Esophagus squamous epithelium (tissue), 5 donors: ENCODE measurements around the gene PIM2. TPM values are rescaled to one million over a fixed set of nuclear protein-coding genes. Genes with fewer than 3 reads are reported as not detected.

ENCODE experiments used
- DNase-seq: peaks from one replicate; lab custom pipeline; 2025; lab: John Stamatoyannopoulos, UW
- H3K27ac ChIP-seq, 4 donors: fragments of 200-600 bp; sonication (generic); one replicate each; pipeline ENCODE4 v1.5.1; 2016 to 2019; ENCODE audit warnings: mild to moderate bottlenecking in 1 of 4
- H3K27me3 ChIP-seq, 4 donors: fragments of 200-600 bp; sonication (generic); 1 replicate in 3 of 4; 2 replicates in 1 of 4; pipeline versions ENCODE4 v1.5.1 to v1.6.0; 2017 to 2021; ENCODE audit warnings: antibody characterized with exemption in 1 of 4
- H3K36me3 ChIP-seq, 3 donors: fragments of 200-600 bp; sonication (generic); one replicate each; pipeline ENCODE4 v1.5.1; 2016 to 2019
- H3K4me1 ChIP-seq, 3 donors: fragments of 200-600 bp; sonication (generic); one replicate each; pipeline ENCODE4 v1.5.1; 2017 to 2019
- H3K4me3 ChIP-seq, 4 donors: fragments of 200-600 bp; sonication (generic); 1 replicate in 3 of 4; 2 replicates in 1 of 4; pipeline ENCODE4 v1.5.1; 2016 to 2019; ENCODE audit warnings: mild to moderate bottlenecking in 2 of 4, moderate library complexity in 1 of 4
- H3K9me3 ChIP-seq, 3 donors: fragments of 200-600 bp; sonication (generic); one replicate each; pipeline ENCODE4 v1.5.1; 2016 to 2019
- POLR2A ChIP-seq, 4 donors: fragments of 450-650 bp; IDR thresholded peaks; one replicate each; pipeline ENCODE4 v1.6.1; 2017; ENCODE audit warnings: antibody characterized with exemption in 4 of 4, mild to moderate bottlenecking in 4 of 4, moderate library complexity in 3 of 4
- WGBS, 2 donors: methylation state at CpG; one replicate each; pipeline ENCODE4 v1.1.5; 2018; 5-methylcytosine and 5-hydroxymethylcytosine counted together
- intact Hi-C: fragments of 100-400 bp; cut with DNase I; formaldehyde crosslinking; loops from one replicate; pipeline ENCODE4 v1.15.0; 2022
- total RNA-seq, 4 donors: library from RNA; depleted of rRNA; stranded (reverse); fragments of >200 nt; gene quantifications; one replicate each; pipeline ENCODE4 v1.1.0, GENCODE V29; 2016
- TF ChIP-seq, protein P1 (sequence below), 6 experiments: fragments of 450-650 bp in 4 of 6; fragments of 200-600 bp in 2 of 6; sonication (generic) in 2 of 6; IDR thresholded peaks; one replicate each; pipeline ENCODE4 v1.5.1; 2016 to 2019; ENCODE audit warnings: antibody characterized with exemption in 6 of 6, mild to moderate bottlenecking in 4 of 6, moderate library complexity in 4 of 6
- donor health status: DM: yes; HTN: yes; CAD: no.

PIM2 gene
- total RNA-seq, 4 donors from 2014 or later = 3.3 to 9.7 (median 7.6) TPM

DNA sequence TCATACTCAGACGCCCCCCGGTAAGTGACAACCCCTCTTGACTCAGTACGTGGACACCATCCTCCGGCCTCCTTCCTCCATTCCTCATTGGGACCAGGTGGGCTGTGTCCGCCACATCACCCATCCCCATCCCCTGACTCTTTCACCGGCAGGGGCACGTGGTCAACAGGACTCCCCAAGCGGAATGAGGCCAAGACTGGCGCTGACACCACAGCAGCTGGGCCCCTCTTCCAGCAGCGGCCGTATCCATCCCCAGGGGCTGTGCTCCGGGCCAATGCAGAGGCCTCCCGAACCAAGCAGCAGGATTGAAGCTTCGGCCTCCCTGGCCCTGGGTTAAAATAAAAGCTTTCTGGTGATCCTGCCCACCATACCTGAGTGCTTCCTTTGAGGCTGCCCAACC lies 16.0 kb downstream of the PIM2 start:
- no peaks in the 10 kb centered on the region for H3K9me3 ChIP-seq
- TF ChIP-seq, protein P1, sequence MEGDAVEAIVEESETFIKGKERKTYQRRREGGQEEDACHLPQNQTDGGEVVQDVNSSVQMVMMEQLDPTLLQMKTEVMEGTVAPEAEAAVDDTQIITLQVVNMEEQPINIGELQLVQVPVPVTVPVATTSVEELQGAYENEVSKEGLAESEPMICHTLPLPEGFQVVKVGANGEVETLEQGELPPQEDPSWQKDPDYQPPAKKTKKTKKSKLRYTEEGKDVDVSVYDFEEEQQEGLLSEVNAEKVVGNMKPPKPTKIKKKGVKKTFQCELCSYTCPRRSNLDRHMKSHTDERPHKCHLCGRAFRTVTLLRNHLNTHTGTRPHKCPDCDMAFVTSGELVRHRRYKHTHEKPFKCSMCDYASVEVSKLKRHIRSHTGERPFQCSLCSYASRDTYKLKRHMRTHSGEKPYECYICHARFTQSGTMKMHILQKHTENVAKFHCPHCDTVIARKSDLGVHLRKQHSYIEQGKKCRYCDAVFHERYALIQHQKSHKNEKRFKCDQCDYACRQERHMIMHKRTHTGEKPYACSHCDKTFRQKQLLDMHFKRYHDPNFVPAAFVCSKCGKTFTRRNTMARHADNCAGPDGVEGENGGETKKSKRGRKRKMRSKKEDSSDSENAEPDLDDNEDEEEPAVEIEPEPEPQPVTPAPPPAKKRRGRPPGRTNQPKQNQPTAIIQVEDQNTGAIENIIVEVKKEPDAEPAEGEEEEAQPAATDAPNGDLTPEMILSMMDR (IDR thresholded peaks at IDR 0.05) = no peak
- TF ChIP-seq POLR2A (IDR thresholded peaks at IDR 0.05) = no peak
- H3K27me3 ChIP-seq = no peaks in the 10 kb centered on the region
- no peak for DNase-seq
- intact Hi-C loops = no loop called here
- H3K36me3 ChIP-seq = peaks cover 0 to 74% (median 3%) of the 10 kb centered on the region in 3 donors
- H3K4me3 ChIP-seq = no peak overlapping the region
- 88 to 90% methylated on average over 2 to 8 of the region's 14 CpGs for WGBS, 2 donors
- H3K4me1 ChIP-seq = peaks cover 0 to 17% (median 8%) of the 10 kb centered on the region in 3 donors
- H3K27ac ChIP-seq = no peak overlapping the region

DNA sequence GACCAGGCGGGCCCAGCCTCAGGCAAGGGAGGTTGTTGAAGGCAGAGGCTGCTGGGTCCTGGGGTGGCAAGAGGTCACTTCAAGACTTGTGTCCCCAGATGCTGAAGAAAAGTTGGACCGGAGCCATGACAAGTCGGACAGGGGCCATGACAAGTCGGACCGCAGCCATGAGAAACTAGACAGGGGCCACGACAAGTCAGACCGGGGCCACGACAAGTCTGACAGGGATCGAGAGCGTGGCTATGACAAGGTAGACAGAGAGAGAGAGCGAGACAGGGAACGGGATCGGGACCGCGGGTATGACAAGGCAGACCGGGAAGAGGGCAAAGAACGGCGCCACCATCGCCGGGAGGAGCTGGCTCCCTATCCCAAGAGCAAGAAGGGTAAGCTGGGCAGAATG lies 16.7 kb downstream of the PIM2 start:
- peaks cover 0 to 68% (median 3%) of the 10 kb centered on the region in 3 donors for H3K36me3 ChIP-seq
- DNase-seq = no peak
- intact Hi-C loops = no loop called here
- TF ChIP-seq POLR2A (IDR thresholded peaks at IDR 0.05) = no peak
- TF ChIP-seq, protein P1 (IDR thresholded peaks at IDR 0.05) = no peak
- H3K4me3 ChIP-seq = no peak overlapping the region
- no peaks in the 10 kb centered on the region for H3K27me3 ChIP-seq
- H3K27ac ChIP-seq = no peak overlapping the region
- WGBS, 2 donors = 80 to 94% methylated on average over 1 to 13 of the region's 20 CpGs
- peaks cover 0 to 17% (median 8%) of the 10 kb centered on the region in 3 donors for H3K4me1 ChIP-seq
- H3K9me3 ChIP-seq = no peaks in the 10 kb centered on the region

DNA sequence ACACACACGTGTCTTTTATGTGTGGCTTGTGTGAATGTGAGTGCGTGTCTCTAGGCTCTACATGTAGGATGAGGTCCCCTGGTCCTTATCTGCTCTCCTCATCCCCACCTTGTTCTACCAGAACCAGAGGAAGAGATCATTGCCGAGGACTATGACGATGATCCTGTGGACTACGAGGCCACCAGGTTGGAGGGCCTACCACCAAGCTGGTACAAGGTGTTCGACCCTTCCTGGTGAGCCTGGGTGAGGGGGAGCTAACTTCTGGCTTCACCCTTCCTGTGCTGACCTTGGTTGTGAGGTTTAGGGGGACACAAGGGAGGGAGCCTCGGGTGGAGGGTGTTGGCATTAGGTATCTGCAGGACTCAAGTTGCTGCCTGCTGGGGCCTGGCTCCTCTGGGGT lies 17.8 kb downstream of the PIM2 start:
- Histone ChIP-seq H3K4me1 (peaks cover 0 to 27% (median 16%) of the 10 kb centered on the region in 3 donors), H3K4me3 (no peak overlapping the region), H3K27me3 (no peaks in the 10 kb centered on the region), H3K27ac (no peak overlapping the region), H3K36me3 (peaks cover 0 to 57% (median 3%) of the 10 kb centered on the region in 3 donors), H3K9me3 (no peaks in the 10 kb centered on the region)
- TF ChIP-seq POLR2A (IDR thresholded peaks at IDR 0.05) = no peak
- TF ChIP-seq, protein P1 (IDR thresholded peaks at IDR 0.05) = no peak
- intact Hi-C loops = no loop called here
- no peak for DNase-seq
- 71 to 100% methylated on average over 1 to 5 of the region's 7 CpGs for WGBS, 2 donors

DNA sequence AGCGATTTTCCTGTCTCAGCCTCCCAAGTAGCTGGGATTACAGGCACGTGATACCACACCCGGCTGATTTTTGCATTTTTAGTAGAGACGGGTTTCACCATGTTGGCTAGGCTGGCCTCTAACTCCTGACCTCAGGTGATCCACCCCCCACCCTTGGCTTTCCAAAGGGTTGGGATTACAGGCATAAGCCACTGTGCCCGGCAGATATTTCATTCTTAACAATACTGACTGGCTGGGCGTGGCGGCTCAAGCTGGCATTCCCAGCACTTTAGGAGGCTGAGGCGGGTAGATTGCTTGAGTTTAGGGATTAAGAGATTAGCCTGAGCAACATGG lies 19.8 kb downstream of the PIM2 start:
- DNase-seq = no peak
- intact Hi-C loops = no loop called here
- peaks cover 0 to 34% (median 16%) of the 10 kb centered on the region in 3 donors for H3K4me1 ChIP-seq
- TF ChIP-seq, protein P1 (IDR thresholded peaks at IDR 0.05) = no peak
- no peak for TF ChIP-seq POLR2A (IDR thresholded peaks at IDR 0.05)
- H3K27ac ChIP-seq = peak overlapping the region in 2 of 4 donors; percentile 50 to 97
- peak overlapping the region in 3 of 4 donors; percentile 21 to 74 (median 65) for H3K4me3 ChIP-seq
- WGBS, 2 donors = 58% methylated on average over 8 of the region's 8 CpGs; no CpG with 5 or more reads in 1 of the 2 donors
- H3K9me3 ChIP-seq = no peaks in the 10 kb centered on the region
- H3K36me3 ChIP-seq = peaks cover 0 to 50% (median 3%) of the 10 kb centered on the region in 3 donors
- H3K27me3 ChIP-seq = no peaks in the 10 kb centered on the region

DNA sequence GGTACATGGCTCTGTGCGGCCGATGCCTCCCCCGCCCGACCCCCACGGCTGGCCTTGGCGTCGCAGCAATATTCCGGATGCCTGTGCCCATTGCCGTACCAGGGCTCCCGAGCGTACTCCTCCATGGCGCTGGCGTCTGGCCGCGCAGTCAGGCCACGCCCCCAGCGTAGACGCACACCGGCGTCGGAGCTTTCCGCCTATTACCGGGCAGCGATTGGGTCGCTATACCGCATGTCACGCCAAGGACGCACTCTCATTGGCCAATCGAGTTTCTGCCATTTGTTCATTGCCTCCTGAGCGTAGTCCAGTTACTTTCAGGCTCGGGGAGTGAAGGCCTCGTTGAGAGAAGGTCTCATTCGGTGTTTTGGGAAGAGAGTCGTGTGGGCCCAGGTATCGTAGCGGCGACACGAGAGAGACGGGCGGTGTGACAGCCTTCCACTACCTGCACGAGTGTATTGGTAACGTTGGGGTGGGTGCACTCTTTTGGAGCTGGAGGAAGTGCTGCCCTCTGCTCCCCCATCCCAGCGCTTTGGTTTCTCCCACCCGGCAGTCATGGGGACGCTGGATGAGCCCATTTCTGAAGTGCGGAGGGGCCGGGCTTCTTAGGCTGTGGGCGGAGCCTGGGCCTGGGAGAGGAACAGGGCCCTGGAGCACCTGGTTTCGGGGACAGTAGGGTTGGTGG lies 21.1 kb downstream of the PIM2 start, which contains the start of the genes PQBP1 and TIMM17B:
Gene PQBP1, plus strand, starts transcription at position 306 of the 682 bp plus-strand sequence. CDS start 580 bp downstream, outside the sequence.
Gene TIMM17B, minus strand, starts transcription at position 144 of the 682 bp plus-strand sequence. Its CDS starts 19 bp downstream, at position 125.
- no peaks in the 10 kb centered on the region for H3K9me3 ChIP-seq
- intact Hi-C loops = no loop called here
- peaks cover 0 to 50% (median 2%) of the 10 kb centered on the region in 3 donors for H3K36me3 ChIP-seq
- peaks cover 0 to 34% (median 16%) of the 10 kb centered on the region in 3 donors for H3K4me1 ChIP-seq
- H3K27me3 ChIP-seq = no peaks in the 10 kb centered on the region
- DNase-seq = peak; percentile 47
- peak within 1 kb of the TSS; percentile 90 to 97 (median 96) for H3K27ac ChIP-seq
- peak in 3 of 4 donors; percentile 47 to 83 (median 64) for TF ChIP-seq POLR2A (IDR thresholded peaks at IDR 0.05)
- TF ChIP-seq, protein P1 (IDR thresholded peaks at IDR 0.05) = no peak
- H3K4me3 ChIP-seq = peak within 1 kb of the TSS; percentile 65 to 77 (median 70)
- whole genome bisulfite sequencing, 2 donors = 26% methylated on average over 14 of the region's 49 CpGs; no CpG with 5 or more reads in 1 of the 2 donors
